ENCODE data around the gene DBF4. TPM values are rescaled to one million over a fixed set of nuclear protein-coding genes. Genes with fewer than 3 reads are reported as not detected.
A peak's percentile ranks its signal among the peaks of the same experiment; 100 is the strongest.
"Not testable (repeated sequence)": the region's sequence is repeated elsewhere in the genome, so short reads cannot be mapped to it uniquely, and the experiment has no call there.

Gene DBF4
- 30.1 TPM for polyA plus RNA-seq (2013, experiment 1 of 2; ENCODE audit: insufficient read length)
- 7.1 TPM for polyA plus RNA-seq (2013, experiment 2 of 2; ENCODE audit: insufficient read length)

GRCh38 chr7:87876040-87876868 lies at the start of gene DBF4, which contains the start of gene SLC25A40:
Gene DBF4, plus strand, starts transcription at chr7:87876493. Its CDS starts 240 bp downstream, at chr7:87876733.
Gene SLC25A40, minus strand, starts transcription at chr7:87876360. Its CDS starts 17,633 bp downstream, at chr7:87858727.
- DNase-seq: peak; percentile 93

- not testable (repeated sequence) for DNase-seq
Measured at GRCh38 chr7:87828383-87828782, 47.9 kb upstream of the DBF4 start.

GRCh38 chr7:87831097-87831496 lies 45.2 kb upstream of the DBF4 start:
- DNase-seq: no peak

GRCh38 chr7:87833130-87833529 lies 43.2 kb upstream of the DBF4 start:
- no peak for DNase-seq

GRCh38 chr7:87837597-87837996 lies 38.7 kb upstream of the DBF4 start:
- DNase-seq: no peak

GRCh38 chr7:87850836-87851593 lies 25.3 kb upstream of the DBF4 start:
- peak; percentile 65 for DNase-seq

- DNase-seq: no peak
Measured at GRCh38 chr7:87852306-87852705, 24.0 kb upstream of the DBF4 start.

GRCh38 chr7:87853237-87853864 lies 22.9 kb upstream of the DBF4 start:
- DNase-seq: peak; percentile 51

GRCh38 chr7:87858417-87859100 lies 17.7 kb upstream of the DBF4 start:
- no peak for DNase-seq

- DNase-seq: no peak
Measured at GRCh38 chr7:87866089-87866488, 10.2 kb upstream of the DBF4 start.

- not testable (repeated sequence) for DNase-seq
Measured at GRCh38 chr7:87866533-87866932, 9.8 kb upstream of the DBF4 start.

GRCh38 chr7:87870471-87870870 lies 5.8 kb upstream of the DBF4 start:
- DNase-seq: no peak

GRCh38 chr7:87872346-87872745 lies 3.9 kb upstream of the DBF4 start:
- DNase-seq: no peak

- DNase-seq: not testable (repeated sequence)
Measured at GRCh38 chr7:87873328-87873727, 3.0 kb upstream of the DBF4 start.

- DNase-seq: no peak
Measured at GRCh38 chr7:87874066-87874465, 2.2 kb upstream of the DBF4 start.

- DNase-seq: peak; percentile 3
Measured at GRCh38 chr7:87875151-87876039, 898 bp upstream of the DBF4 start.

- DNase-seq: peak; percentile 62
Measured at GRCh38 chr7:87876869-87877234, 559 bp downstream of the DBF4 start.

- no peak for DNase-seq
Measured at GRCh38 chr7:87877366-87878040, 1.2 kb downstream of the DBF4 start.

GRCh38 chr7:87878208-87878735 lies 2.0 kb downstream of the DBF4 start:
- DNase-seq: peak; percentile 22

- no peak for DNase-seq
Measured at GRCh38 chr7:87882151-87882937, 6.1 kb downstream of the DBF4 start.
